GF-D8 (cell line): Measurements from ENCODE around the gene BANF2.

Experiments used
- DNase-seq: peaks from one replicate; lab custom pipeline; 2025; lab: John Stamatoyannopoulos, UW

Gene BANF2

GRCh38 chr20:17664025-17664633 lies 35.6 kb upstream of the BANF2 start:
- peak; percentile 21 for DNase-seq

GRCh38 chr20:17665756-17666155 lies 34.0 kb upstream of the BANF2 start:
- DNase-seq, result peak; percentile 68

GRCh38 chr20:17666481-17666880 lies 33.3 kb upstream of the BANF2 start:
- no peak for DNase-seq

GRCh38 chr20:17667445-17667844 lies 32.3 kb upstream of the BANF2 start:
- no peak for DNase-seq

GRCh38 chr20:17668432-17668831 lies 31.3 kb upstream of the BANF2 start:
- DNase-seq, result no peak

GRCh38 chr20:17669306-17669931 lies 30.3 kb upstream of the BANF2 start:
- DNase-seq, result no peak

GRCh38 chr20:17671011-17671410 lies 28.8 kb upstream of the BANF2 start:
- peak; percentile 18 for DNase-seq

- DNase-seq, result no peak
Observed at GRCh38 chr20:17671565-17671964, 28.2 kb upstream of the BANF2 start.

- DNase-seq, result no peak
Observed at GRCh38 chr20:17673084-17673483, 26.7 kb upstream of the BANF2 start.

GRCh38 chr20:17674722-17675518 lies 24.8 kb upstream of the BANF2 start:
- no peak for DNase-seq

GRCh38 chr20:17675519-17676377 lies 24.0 kb upstream of the BANF2 start:
- no peak for DNase-seq

GRCh38 chr20:17676378-17676759 lies 23.4 kb upstream of the BANF2 start:
- DNase-seq, result no peak

GRCh38 chr20:17676942-17677341 lies 22.8 kb upstream of the BANF2 start:
- no peak for DNase-seq

GRCh38 chr20:17678295-17678694 lies 21.5 kb upstream of the BANF2 start:
- peak; percentile 37 for DNase-seq

GRCh38 chr20:17678886-17679285 lies 20.9 kb upstream of the BANF2 start:
- no peak for DNase-seq

GRCh38 chr20:17679941-17680835 lies 19.6 kb upstream of the BANF2 start:
- DNase-seq, result peak; percentile 15

- DNase-seq, result no peak
Observed at GRCh38 chr20:17680836-17681725, 18.7 kb upstream of the BANF2 start.

GRCh38 chr20:17681726-17682102 lies 18.1 kb upstream of the BANF2 start:
- no peak for DNase-seq

GRCh38 chr20:17682103-17682888 lies 17.5 kb upstream of the BANF2 start, which contains the start of gene RRBP1:
RRBP1 (minus strand) TSS chr20:17682242; CDS start chr20:17660507, 21,735 bp downstream.
- DNase-seq, result peak; percentile 89
